Measurements from ENCODE around the gene GNA15.

The GNA15 gene

GRCh38 chr19:3213159-3213558 is 77.3 kb downstream of the GNA15 start:
- no peak for DNase-seq
